IPS-18c (cell line): ENCODE results near the gene LTBP1.
"Not testable (repeated sequence)": the region's sequence is repeated elsewhere in the genome, so short reads cannot be mapped to it uniquely, and the experiment has no call there.

ENCODE experiments used
- H3K4me3 ChIP-seq: 2 replicates; pipeline ENCODE4 v1.7.0; 2013; ENCODE audit warnings: low read depth, mild to moderate bottlenecking, low read length, moderate library complexity; ENCODE audit not compliant: insufficient read depth
- H3K9me3 ChIP-seq: one replicate; pipeline ENCODE4 v1.6.1; 2013; ENCODE audit warnings: mild to moderate bottlenecking, low read length, moderate library complexity; ENCODE audit not compliant: control insufficient read depth, insufficient read depth

The LTBP1 gene

DNA sequence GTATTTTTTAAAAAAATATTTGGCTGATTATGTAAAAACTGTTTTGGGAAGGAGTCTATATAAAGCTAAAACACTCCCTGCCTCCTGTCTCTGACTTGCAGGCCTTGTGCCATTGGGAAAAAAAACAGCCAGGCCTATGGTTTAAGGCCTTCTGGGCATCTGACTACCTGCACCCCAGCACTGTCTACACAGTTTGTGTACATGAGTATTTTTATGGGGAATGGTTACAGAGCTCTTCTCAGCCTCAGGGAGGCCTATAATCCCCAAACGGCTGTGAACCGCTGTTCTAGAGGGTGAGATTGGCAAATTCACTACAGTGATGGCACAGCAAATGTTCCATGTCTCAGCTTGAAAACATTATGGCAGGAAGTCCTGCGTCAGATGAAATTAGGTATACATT, 96.1 kb downstream of the LTBP1 start:
- H3K4me3 ChIP-seq: no peak overlapping the region

DNA sequence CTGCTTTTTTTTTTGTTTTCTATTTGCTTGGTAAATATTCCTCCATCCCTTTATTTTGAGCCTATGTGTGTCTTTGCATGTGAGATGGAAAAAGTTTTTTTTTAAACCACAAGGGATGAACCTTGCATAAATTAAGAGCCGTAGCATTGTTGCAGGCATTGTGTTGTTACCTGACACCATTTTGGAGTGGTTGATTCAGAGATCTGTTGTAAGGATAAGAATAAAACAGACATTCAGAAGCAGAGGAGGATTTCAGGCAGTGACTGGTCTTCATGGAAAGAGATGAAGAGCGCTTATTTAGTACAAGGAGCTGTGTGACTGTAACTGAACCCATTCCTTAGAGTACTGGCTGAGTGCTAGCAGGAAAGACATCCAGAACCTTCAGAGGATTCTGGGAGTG, 101.2 kb downstream of the LTBP1 start:
- Histone ChIP-seq H3K9me3 (no peaks in the 10 kb centered on the region), H3K4me3 (no peak overlapping the region)

More for the DNA sequence above, 96.1 kb downstream of the LTBP1 start:
- no peaks in the 10 kb centered on the region for H3K9me3 ChIP-seq

- H3K9me3 ChIP-seq: no peaks in the 10 kb centered on the region
- no peak overlapping the region for H3K4me3 ChIP-seq
Measured at GRCh38 chr2:33051586-33052360, 105.0 kb downstream of the LTBP1 start.

GRCh38 chr2:33052361-33052735, 105.6 kb downstream of the LTBP1 start:
- Histone ChIP-seq H3K4me3 (no peak overlapping the region), H3K9me3 (no peaks in the 10 kb centered on the region)

- H3K4me3 ChIP-seq, H3K9me3 ChIP-seq: not testable (repeated sequence)
Measured at GRCh38 chr2:33052795-33053194, 106.0 kb downstream of the LTBP1 start.

- no peaks in the 10 kb centered on the region for H3K9me3 ChIP-seq
- H3K4me3 ChIP-seq: no peak overlapping the region
Measured at GRCh38 chr2:33056170-33056569, 109.4 kb downstream of the LTBP1 start.

DNA sequence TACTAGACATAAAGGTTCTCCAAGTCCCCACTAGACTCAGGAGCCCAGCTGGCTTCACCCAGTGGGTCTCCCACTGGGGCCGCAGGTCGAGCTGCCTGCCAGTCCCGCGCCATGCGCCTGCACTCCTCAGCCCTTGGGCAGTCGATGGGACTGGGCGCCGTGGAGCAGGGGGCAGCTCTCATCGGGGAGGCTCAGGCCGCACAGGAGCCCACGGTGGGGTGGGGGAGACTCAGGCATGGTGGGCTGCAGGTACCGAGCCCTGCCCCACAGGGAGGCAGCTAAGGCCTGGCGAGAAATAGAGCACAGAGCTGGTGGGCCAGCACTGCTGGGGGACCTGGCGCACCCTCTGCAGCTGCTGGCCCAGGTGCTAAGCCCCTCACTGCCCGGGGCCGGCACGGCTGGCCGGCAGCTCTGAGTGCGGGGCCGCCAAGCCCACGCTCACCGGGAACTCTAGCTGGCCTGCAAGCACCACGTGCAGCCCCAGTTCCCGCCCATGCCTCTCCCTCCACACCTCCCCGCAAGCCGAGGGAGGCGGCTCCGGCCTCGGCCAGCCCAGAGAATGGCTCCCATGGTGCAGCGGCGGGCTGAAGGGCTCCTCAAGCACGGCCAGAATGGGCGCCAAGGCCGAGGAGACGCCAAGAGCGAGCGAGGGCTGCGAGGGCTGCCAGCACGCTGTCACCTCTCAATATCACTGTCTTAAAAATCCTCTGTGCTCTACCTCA, 110.7 kb downstream of the LTBP1 start:
- not testable (repeated sequence) for H3K9me3 ChIP-seq, H3K4me3 ChIP-seq

DNA sequence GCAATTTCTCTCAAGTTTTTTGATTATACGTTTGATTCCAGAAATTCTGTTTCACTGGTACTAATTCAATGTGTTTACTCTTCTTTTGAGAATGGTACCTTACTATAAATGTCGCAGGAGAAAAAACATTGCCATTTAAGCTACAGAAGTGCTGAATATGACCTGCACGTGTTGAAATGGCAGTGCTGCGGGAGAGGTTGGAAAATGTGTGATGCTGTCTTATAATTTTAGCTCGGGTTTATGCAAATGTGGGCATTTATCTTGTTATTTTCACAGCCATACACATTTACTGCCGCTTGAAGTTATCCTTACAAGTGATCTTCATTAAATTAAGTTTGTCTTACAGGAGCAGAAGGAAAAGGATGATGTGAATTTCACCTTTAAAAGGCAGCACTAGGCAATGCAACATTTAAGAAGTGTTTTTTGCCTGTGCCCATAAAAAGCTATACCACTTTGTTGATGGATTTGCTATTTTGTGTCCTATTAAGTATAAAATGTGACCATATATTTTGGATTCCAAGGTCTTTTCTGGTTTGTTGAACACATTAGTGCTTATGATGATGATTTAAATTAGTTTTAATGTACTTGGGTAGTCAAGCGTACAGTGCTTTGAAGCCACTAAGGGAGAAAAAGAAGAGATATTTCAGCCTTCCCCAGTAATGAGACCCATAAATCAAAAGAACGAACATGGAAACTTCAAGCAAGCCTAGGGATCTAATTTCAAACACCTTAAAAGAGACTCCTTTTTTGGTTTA, 112.1 kb downstream of the LTBP1 start:
- Histone ChIP-seq H3K4me3 (no peak overlapping the region), H3K9me3 (no peaks in the 10 kb centered on the region)

DNA sequence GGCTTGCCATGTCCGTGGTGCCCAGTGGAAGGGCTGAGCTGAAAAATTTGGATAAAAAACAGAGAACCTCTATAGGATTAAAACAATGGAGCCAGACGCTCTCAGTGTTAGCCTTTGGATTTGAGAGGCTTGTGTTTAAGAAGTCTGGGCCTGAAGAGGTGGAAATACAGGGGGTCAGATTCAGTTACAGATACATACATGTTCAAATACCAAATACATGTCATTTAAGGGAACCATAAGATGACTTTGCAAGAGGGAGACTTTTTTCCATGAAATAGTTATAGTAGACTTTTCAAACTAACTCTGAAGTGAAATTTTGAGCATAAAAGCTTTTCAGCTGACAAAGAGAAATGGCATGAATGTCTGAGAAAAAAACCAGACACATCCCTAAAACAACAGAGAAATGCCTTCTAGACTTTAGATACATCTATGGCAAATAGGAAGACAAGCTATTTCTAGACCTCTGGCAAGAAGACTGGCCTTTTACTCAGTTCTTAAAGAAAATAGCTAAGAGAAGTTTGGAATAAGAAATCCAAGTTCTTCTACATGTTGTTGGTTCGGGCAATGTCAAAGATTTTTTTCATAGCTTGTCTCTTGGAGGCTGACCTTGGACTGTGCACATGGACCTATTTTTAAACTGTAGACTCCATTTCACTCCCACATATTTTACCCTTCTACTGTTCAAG, 112.9 kb downstream of the LTBP1 start:
- Histone ChIP-seq H3K4me3 (no peak overlapping the region), H3K9me3 (no peaks in the 10 kb centered on the region)

GRCh38 chr2:33060405-33060804, 113.7 kb downstream of the LTBP1 start:
- H3K9me3 ChIP-seq: no peaks in the 10 kb centered on the region
- H3K4me3 ChIP-seq: no peak overlapping the region

DNA sequence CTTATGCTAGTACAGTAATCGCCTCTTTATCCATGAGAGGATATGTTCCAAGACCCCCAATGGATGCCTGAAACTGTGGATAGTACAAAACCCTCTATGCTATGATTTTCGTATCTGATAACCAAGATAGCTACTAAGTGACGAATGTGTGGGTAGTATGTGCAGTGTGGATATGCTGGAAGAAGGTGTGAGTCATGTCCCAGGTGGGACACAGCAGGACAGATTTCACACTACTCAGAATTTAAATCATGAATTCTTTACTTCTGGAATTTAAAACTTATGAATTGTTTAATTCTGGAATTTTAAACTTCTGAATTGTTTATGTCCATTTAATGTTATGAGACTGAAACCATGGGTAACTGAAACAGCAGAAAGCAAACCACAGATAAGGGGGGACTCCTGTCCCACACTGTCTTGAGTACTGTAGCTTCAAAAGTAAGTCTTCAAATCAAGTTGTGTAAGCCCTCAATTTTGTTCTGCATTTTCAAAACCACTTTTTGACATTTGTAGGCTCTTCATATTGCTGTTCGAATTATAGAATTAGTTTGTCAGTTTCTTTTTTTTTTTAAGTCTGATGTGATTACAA, 116.0 kb downstream of the LTBP1 start:
- H3K4me3 ChIP-seq: no peak overlapping the region
- no peaks in the 10 kb centered on the region for H3K9me3 ChIP-seq

DNA sequence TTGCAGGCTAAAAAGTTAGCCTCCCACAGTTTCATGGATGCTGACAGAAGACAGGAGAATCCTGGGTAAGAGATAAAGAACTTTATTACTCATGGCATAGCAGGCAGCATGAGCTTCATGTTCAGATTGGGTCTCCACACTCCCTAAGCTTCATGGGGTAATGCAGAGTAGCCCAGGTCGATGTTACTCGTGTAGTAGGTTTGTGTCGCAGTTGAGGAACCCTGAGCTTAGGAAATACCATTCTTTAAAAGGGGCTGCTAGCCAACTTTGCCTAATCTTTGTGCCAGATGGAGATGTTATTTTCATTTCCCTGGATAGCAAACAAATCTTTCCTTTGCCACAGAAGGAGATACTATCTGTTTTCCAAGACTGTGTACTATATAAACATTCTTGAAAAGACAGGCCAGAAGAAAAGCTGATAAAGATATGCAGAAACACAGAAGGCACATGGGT, 117.6 kb downstream of the LTBP1 start:
- Histone ChIP-seq H3K4me3 (no peak overlapping the region), H3K9me3 (no peaks in the 10 kb centered on the region)

- Histone ChIP-seq H3K9me3 (no peaks in the 10 kb centered on the region), H3K4me3 (no peak overlapping the region)
Measured at GRCh38 chr2:33067598-33067997, 120.8 kb downstream of the LTBP1 start.

GRCh38 chr2:33068261-33068660, 121.5 kb downstream of the LTBP1 start:
- H3K9me3 ChIP-seq: no peaks in the 10 kb centered on the region
- H3K4me3 ChIP-seq: no peak overlapping the region

DNA sequence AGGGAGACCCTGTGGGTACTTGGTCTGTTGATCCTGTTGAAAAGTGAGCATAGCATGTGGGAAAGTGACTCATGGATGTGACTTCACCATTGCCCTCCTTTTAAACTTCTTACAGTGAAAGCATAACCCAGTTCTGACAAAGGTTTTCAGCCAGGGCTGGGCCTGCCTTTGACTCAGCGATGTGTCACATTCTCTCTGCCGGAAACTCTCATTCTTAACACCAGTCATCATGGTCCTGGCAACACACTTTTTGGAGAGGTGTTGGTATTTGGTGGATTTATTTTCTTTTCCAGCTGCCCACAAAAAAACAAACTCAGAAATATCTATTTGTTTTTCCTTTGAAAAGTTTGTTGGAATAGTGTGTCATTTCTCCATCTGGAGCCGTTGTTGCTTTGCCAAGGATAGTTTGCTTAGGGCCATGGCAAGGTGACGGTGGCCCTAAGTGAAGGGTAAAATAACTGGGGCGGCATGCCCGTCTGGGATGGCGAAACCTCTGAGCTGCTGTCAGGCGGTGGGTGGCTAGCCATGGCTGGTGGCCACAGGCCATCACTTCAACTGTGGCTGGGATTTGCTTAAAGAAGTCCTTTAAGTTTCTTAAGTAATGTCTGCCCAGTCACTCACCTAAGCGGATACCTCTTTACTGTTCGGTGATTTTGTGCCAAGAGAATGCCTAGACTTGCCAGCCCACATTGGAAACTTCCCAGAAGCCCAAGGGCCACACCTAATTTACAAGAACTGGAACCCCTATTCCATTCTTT, 123.3 kb downstream of the LTBP1 start:
- Histone ChIP-seq H3K9me3 (no peaks in the 10 kb centered on the region), H3K4me3 (no peak overlapping the region)

GRCh38 chr2:33071591-33071990, 124.8 kb downstream of the LTBP1 start:
- no peaks in the 10 kb centered on the region for H3K9me3 ChIP-seq
- no peak overlapping the region for H3K4me3 ChIP-seq
